IMR-90 (cell line): Measurements from ENCODE around the gene INAFM1.

ENCODE experiments used
- BHLHE40 ChIP-seq: fragments of 150-350 bp; IDR thresholded peaks from 2 replicates; pipeline ENCODE4 v1.6.1; 2016; ENCODE audit warnings: mild to moderate bottlenecking, low read depth, low read length
- CEBPB ChIP-seq: IDR thresholded peaks from 2 replicates; pipeline ENCODE4 v1.6.1; 2012; ENCODE audit warnings: low read depth, low read length, improper control_type of control experiment
- CHD1 ChIP-seq: IDR thresholded peaks from 2 replicates; pipeline ENCODE4 v1.6.1; 2012; ENCODE audit warnings: low read depth, low read length, improper control_type of control experiment
- CTCF ChIP-seq: conservative IDR thresholded peaks from 2 replicates; pipeline ENCODE4 v1.5.1; 2012; ENCODE audit warnings: mild to moderate bottlenecking, low read depth, low read length, improper control_type of control experiment
- MAZ ChIP-seq: IDR thresholded peaks from 2 replicates; pipeline ENCODE4 v1.6.1; 2012; ENCODE audit warnings: low read depth, mild to moderate bottlenecking, low read length, improper control_type of control experiment, moderate library complexity, borderline replicate concordance
- MXI1 ChIP-seq: IDR thresholded peaks from 2 replicates; pipeline ENCODE4 v1.6.1; 2012; ENCODE audit warnings: low read depth, mild to moderate bottlenecking, low read length, moderate library complexity, borderline replicate concordance
- POLR2A ChIP-seq: IDR thresholded peaks from 2 replicates; pipeline ENCODE4 v1.6.1; 2012; ENCODE audit warnings: mild to moderate bottlenecking, low read depth, low read length
- RCOR1 ChIP-seq: IDR thresholded peaks from 2 replicates; pipeline ENCODE4 v1.6.1; 2012; ENCODE audit warnings: mild to moderate bottlenecking, low read length, improper control_type of control experiment; ENCODE audit not compliant: insufficient replicate concordance
- RFX5 ChIP-seq: IDR thresholded peaks from 2 replicates; pipeline ENCODE4 v1.8.0; 2012; ENCODE audit warnings: low read depth, mild to moderate bottlenecking, low read length, moderate library complexity
- SMC3 ChIP-seq: fragments of 150-350 bp; IDR thresholded peaks from 2 replicates; pipeline ENCODE4 v1.6.1; 2016; ENCODE audit warnings: low read depth, mild to moderate bottlenecking, antibody characterized with exemption, low read length, moderate library complexity

- TF ChIP-seq CTCF = no peak
- TF ChIP-seq POLR2A = no peak
- TF ChIP-seq MXI1 = no peak
- TF ChIP-seq CEBPB = no peak
- no peak for TF ChIP-seq RCOR1
- TF ChIP-seq SMC3 = no peak
- no peak for TF ChIP-seq BHLHE40
- no peak for TF ChIP-seq MAZ
- TF ChIP-seq RFX5 = no peak
- TF ChIP-seq CHD1 = no peak
Observed at GRCh38 chr19:47258434-47258833, 16.3 kb upstream of the INAFM1 start.
